Caco-2 (cell line): ENCODE data around the gene PTGES2. TPM values are rescaled to one million over a fixed set of nuclear protein-coding genes. Genes with fewer than 3 reads are reported as not detected.

Experiments used
- BruUV-seq: library from RNA; stranded (reverse); fragments of 400-500 nt; replicated peaks from 2 replicates; lab custom pipeline; 2021; lab: Mats Ljungman, UMichigan
- CTCF ChIA-PET: fragments of 300-600 bp; sonication (Branson Sonifier 250); formaldehyde crosslinking; loops from one replicate; lab custom pipeline; 2022; ENCODE audit warnings: antibody characterized with exemption; lab: Charles Lee
- POLR2A ChIA-PET: fragments of 300-600 bp; sonication (Branson Sonifier 250); formaldehyde crosslinking; loops from one replicate; lab custom pipeline; 2022; ENCODE audit warnings: antibody characterized with exemption; lab: Charles Lee
- DNase-seq, 2 experiments: peaks; one replicate each; pipeline versions ENCODE4 v3.0.0 to v3.0.0-alpha.2; 2020 to 2022
- H3K27me3 ChIP-seq: replicated peaks from 2 replicates; pipeline ENCODE4 v1.6.0; 2011; ENCODE audit warnings: low read length; ENCODE audit not compliant: control insufficient read depth, insufficient read depth
- H3K36me3 ChIP-seq: 2 replicates; pipeline ENCODE4 v1.5.1; 2011; ENCODE audit warnings: low read length; ENCODE audit not compliant: control insufficient read depth, insufficient read depth
- H3K4me1 ChIP-seq: fragments of 250-450 bp; sonication (Bioruptor Pico); 2 replicates; pipeline ENCODE4 v1.5.1; 2020; ENCODE audit warnings: mild to moderate bottlenecking
- H3K4me3 ChIP-seq: 2 replicates; pipeline ENCODE4 v1.5.1; 2011; ENCODE audit warnings: low read depth, mild to moderate bottlenecking, control low read depth, low read length
- H3K9me3 ChIP-seq: fragments of 250-450 bp; sonication (Bioruptor Pico); 2 replicates; pipeline ENCODE4 v1.5.1; 2020; ENCODE audit warnings: mild to moderate bottlenecking, moderate library complexity
- H3K27ac Mint-ChIP-seq: one replicate; pipeline ENCODE4 v1.8.0; 2022; ENCODE audit warnings: mixed read lengths; ENCODE audit not compliant: unreplicated experiment
- H3K27me3 Mint-ChIP-seq: one replicate; pipeline ENCODE4 v1.8.0; 2022; ENCODE audit warnings: mixed read lengths; ENCODE audit not compliant: insufficient read depth, unreplicated experiment
- H3K36me3 Mint-ChIP-seq: one replicate; pipeline ENCODE4 v1.8.0; 2022; ENCODE audit warnings: mild to moderate bottlenecking, mixed read lengths; ENCODE audit not compliant: insufficient read depth, unreplicated experiment
- H3K4me1 Mint-ChIP-seq: one replicate; pipeline ENCODE4 v1.8.0; 2022; ENCODE audit warnings: low read depth, mixed read lengths; ENCODE audit not compliant: unreplicated experiment
- H3K4me3 Mint-ChIP-seq: one replicate; pipeline ENCODE4 v1.8.0; 2022; ENCODE audit warnings: mild to moderate bottlenecking, moderate library complexity, mixed read lengths; ENCODE audit not compliant: unreplicated experiment
- H3K9me3 Mint-ChIP-seq: one replicate; pipeline ENCODE4 v1.8.0; 2022; ENCODE audit warnings: mixed read lengths; ENCODE audit not compliant: unreplicated experiment
- CTCF ChIP-seq, 2 experiments: fragments of 200-600 bp in 1 of 2; IDR thresholded peaks; 1 replicate in 1 of 2; 2 replicates in 1 of 2; pipeline versions ENCODE4 v1.5.1 to v1.8.0; 2011 to 2022; ENCODE audit warnings: antibody characterized with exemption in 1 of 2, control low read depth in 1 of 2, inconsistent platforms in 1 of 2, low read depth in 1 of 2, low read length in 1 of 2, mild to moderate bottlenecking in 1 of 2, moderate library complexity in 1 of 2; ENCODE audit not compliant: insufficient read depth in 1 of 2, severe bottlenecking in 1 of 2, unreplicated experiment in 1 of 2
- intact Hi-C: fragments of 100-400 bp; cut with micrococcal nuclease; formaldehyde crosslinking; loops from one replicate; pipeline ENCODE4 v1.10.0; 2022; ENCODE audit not compliant: unreplicated experiment
- total RNA-seq: library from RNA; stranded (reverse); gene quantifications from 2 replicates; pipeline ENCODE4 v1.2.3, GENCODE V29; 2022

The PTGES2 gene
- total RNA-seq, 1 experiment from 2014 or later: 123 TPM

GRCh38 chr9:128116104-128117083, 11.1 kb downstream of the PTGES2 start:
- TF ChIP-seq CTCF (IDR thresholded peaks at IDR 0.05; ENCODE audit: insufficient read depth in 1 of 2, low read depth in 1 of 2, low read length in 1 of 2, severe bottlenecking in 1 of 2, unreplicated experiment in 1 of 2): no peak

DNA sequence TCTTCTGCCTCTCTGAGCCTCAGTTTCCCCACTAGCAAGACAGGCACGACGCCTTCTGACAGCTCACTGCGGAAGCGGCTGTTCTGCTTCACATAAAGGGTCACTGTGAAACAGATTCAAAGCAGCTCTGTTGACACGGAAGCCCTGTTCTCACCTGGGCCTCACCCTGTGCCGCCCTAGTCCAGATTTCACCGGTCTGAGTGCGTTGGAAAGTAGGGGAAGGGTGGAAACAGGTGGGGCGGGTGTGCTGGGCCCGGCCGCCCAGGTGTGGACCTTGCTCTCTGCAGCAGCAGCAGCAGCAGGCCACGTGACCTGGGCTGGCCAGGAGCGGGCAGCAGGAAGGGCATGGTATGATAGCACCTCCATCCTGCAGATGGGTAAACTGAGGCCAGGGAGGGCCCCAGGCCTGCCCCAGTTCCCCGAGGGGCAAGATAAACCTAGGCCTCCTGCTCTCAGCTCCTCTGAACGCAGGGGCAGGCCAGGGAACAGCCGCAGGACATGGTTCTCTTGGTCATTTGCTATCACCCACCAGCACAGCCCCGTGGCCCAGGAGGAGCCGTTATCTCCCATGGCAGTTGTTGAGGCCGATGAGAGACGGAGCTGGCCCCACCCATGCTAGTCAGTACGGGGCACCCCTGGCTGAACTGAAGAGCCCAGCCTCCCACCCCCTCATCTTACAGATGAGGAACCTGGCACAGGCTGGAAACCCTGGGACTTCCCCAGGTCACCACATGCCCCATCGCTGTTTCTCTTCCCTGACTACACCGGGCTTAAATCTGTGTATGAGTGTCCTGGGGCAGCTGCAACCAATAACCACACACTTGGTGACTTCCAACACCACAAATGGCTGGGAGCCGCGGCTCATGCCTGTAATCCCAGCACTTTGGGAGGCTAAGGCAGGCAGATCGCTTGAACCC, 12.1 kb downstream of the PTGES2 start:
- peaks cover 60% of the 10 kb centered on the region for H3K36me3 Mint-ChIP-seq
- Histone ChIP-seq H3K4me1 (peaks cover 28% of the 10 kb centered on the region), H3K9me3 (no peaks in the 10 kb centered on the region; the same call in 1 of the 2 replicates), H3K36me3 (peaks cover 4% of the 10 kb centered on the region), H3K27me3 (no peaks in the 10 kb centered on the region), H3K4me3 (peak overlapping the region; percentile 33)
- intact Hi-C loops: loop anchor here (5.0 kb wide), 2 partner anchors 48 to 158 kb away; partner anchors contain the start of genes NAIF1 and SLC25A25
- H3K4me3 Mint-ChIP-seq: peak overlapping the region; percentile 72
- H3K27me3 Mint-ChIP-seq: no peaks in the 10 kb centered on the region
- TF ChIP-seq CTCF (IDR thresholded peaks at IDR 0.05; ENCODE audit: insufficient read depth in 1 of 2, low read depth in 1 of 2, low read length in 1 of 2, severe bottlenecking in 1 of 2, unreplicated experiment in 1 of 2): no peak
- H3K27ac Mint-ChIP-seq: peak overlapping the region; percentile 93
- peak; percentile 90 to 95 for DNase-seq
- H3K9me3 Mint-ChIP-seq: no peaks in the 10 kb centered on the region
- H3K4me1 Mint-ChIP-seq: peaks cover 15% of the 10 kb centered on the region
- CTCF ChIA-PET: interaction anchor here (0.6 to 0.9 kb wide), 9 partner anchors 10 to 173 kb away, joined by 3 to 4 read pairs (median 3); no protein-coding TSS in a partner anchor
- POLR2A ChIA-PET: interaction anchor here (0.5 to 1.7 kb wide), 5 partner anchors 9 to 48 kb away, joined by 3 to 5 read pairs (median 3); partner anchors contain the start of genes NAIF1 and SLC25A25
- no TSS peak for BruUV-seq

More at GRCh38 chr9:128116104-128117083, 11.1 kb downstream of the PTGES2 start:
- H3K27ac Mint-ChIP-seq: peak overlapping the region; percentile 93
- no peak overlapping the region for H3K4me3 ChIP-seq
- ChIA-PET CTCF (interaction anchor here (0.6 to 1.6 kb wide), 6 partner anchors 11 to 103 kb away, joined by 3 to 4 read pairs (median 3); no protein-coding TSS in a partner anchor), POLR2A (no interaction called here)
- peaks cover 51% of the 10 kb centered on the region for H3K36me3 Mint-ChIP-seq
- H3K27me3 Mint-ChIP-seq: no peaks in the 10 kb centered on the region
- H3K9me3 Mint-ChIP-seq: no peaks in the 10 kb centered on the region
- no peaks in the 10 kb centered on the region; the same call in 1 of the 2 replicates for H3K9me3 ChIP-seq
- BruUV-seq: no TSS peak
- H3K4me1 Mint-ChIP-seq: peaks cover 15% of the 10 kb centered on the region
- H3K36me3 ChIP-seq: peaks cover 4% of the 10 kb centered on the region
- H3K4me3 Mint-ChIP-seq: no peak overlapping the region
- intact Hi-C loops: loop anchor here (1.0 to 5.0 kb wide), 4 partner anchors 18 to 173 kb away; partner anchors contain the start of genes NAIF1 and SLC25A25
- H3K27me3 ChIP-seq: no peaks in the 10 kb centered on the region
- H3K4me1 ChIP-seq: peaks cover 28% of the 10 kb centered on the region
- DNase-seq: peak in 1 of 2 experiments; percentile 33
